Naive thymus-derived CD4-positive, alpha-beta T cell (primary cell): ENCODE results near the gene UNC119B. TPM values are rescaled to one million over a fixed set of nuclear protein-coding genes. Genes with fewer than 3 reads are reported as not detected.

ENCODE experiments used
- ATAC-seq: fragments of 150-1000 bp; cut with Tn5 transposase; 2 replicates; pipeline ENCODE4 v1.10.0; 2021; ENCODE audit warnings: mild to moderate bottlenecking, moderate library complexity
- CTCF ChIA-PET: fragments of 350-600 bp; sonication (Branson Sonifier 250); formaldehyde crosslinking; loops from one replicate; lab custom pipeline; 2021; ENCODE audit warnings: antibody characterized with exemption; lab: Charles Lee
- POLR2A ChIA-PET: fragments of 350-600 bp; sonication (Branson Sonifier 250); formaldehyde crosslinking; loops from one replicate; lab custom pipeline; 2021; ENCODE audit warnings: antibody characterized with exemption, inconsistent platforms; lab: Charles Lee
- DNase-seq, 9 donors: peaks; one replicate each; pipeline versions ENCODE4 v3.0.0 to v3.0.0-alpha.2; 2020 to 2022; ENCODE audit warnings: mixed read lengths in 1 of 9
- H3K27ac ChIP-seq: one replicate; pipeline ENCODE4 v1.7.0; 2013; ENCODE audit warnings: mild to moderate bottlenecking, low read depth, low read length, moderate library complexity
- H3K27me3 ChIP-seq, 2 donors: one replicate each; pipeline ENCODE4 v1.7.0; 2013; ENCODE audit warnings: low read length in 2 of 2, mild to moderate bottlenecking in 2 of 2, moderate library complexity in 2 of 2; ENCODE audit not compliant: control insufficient read depth in 2 of 2, insufficient read depth in 2 of 2
- H3K36me3 ChIP-seq, 3 experiments: 1 replicate in 2 of 3; 2 replicates in 1 of 3; pipeline ENCODE4 v1.7.0; 2013; ENCODE audit warnings: low read length in 3 of 3, mild to moderate bottlenecking in 3 of 3, moderate library complexity in 1 of 3; ENCODE audit not compliant: insufficient read depth in 3 of 3, control insufficient read depth in 2 of 3
- H3K4me1 ChIP-seq, 2 donors: one replicate each; pipeline ENCODE4 v1.7.0; 2013; ENCODE audit warnings: low read length in 2 of 2, mild to moderate bottlenecking in 2 of 2, moderate library complexity in 1 of 2; ENCODE audit not compliant: control insufficient read depth in 2 of 2, insufficient read depth in 2 of 2
- H3K4me3 ChIP-seq: 2 replicates; pipeline ENCODE4 v1.7.0; 2013; ENCODE audit warnings: mild to moderate bottlenecking, low read length
- H3K9me3 ChIP-seq, 3 experiments: 1 replicate in 2 of 3; 2 replicates in 1 of 3; pipeline ENCODE4 v1.7.0; 2013; ENCODE audit warnings: low read length in 3 of 3; ENCODE audit not compliant: control insufficient read depth in 2 of 3
- H3K27ac Mint-ChIP-seq, 9 donors: one replicate each; pipeline ENCODE4 v1.8.0; 2020 to 2022; ENCODE audit warnings: mixed read lengths in 9 of 9, mild to moderate bottlenecking in 8 of 9, moderate library complexity in 5 of 9, inconsistent platforms in 2 of 9
- H3K27me3 Mint-ChIP-seq, 5 donors: one replicate each; pipeline ENCODE4 v1.8.0; 2021 to 2022; ENCODE audit warnings: mixed read lengths in 5 of 5, mild to moderate bottlenecking in 1 of 5
- H3K36me3 Mint-ChIP-seq, 5 donors: one replicate each; pipeline ENCODE4 v1.8.0; 2020 to 2022; ENCODE audit warnings: mixed read lengths in 5 of 5, mild to moderate bottlenecking in 3 of 5, inconsistent platforms in 1 of 5
- H3K4me1 Mint-ChIP-seq, 7 donors: one replicate each; pipeline ENCODE4 v1.8.0; 2020 to 2022; ENCODE audit warnings: mixed read lengths in 7 of 7, mild to moderate bottlenecking in 3 of 7, inconsistent platforms in 1 of 7
- H3K4me3 Mint-ChIP-seq, 10 donors: one replicate each; pipeline ENCODE4 v1.8.0; 2020 to 2022; ENCODE audit warnings: mild to moderate bottlenecking in 10 of 10, mixed read lengths in 10 of 10, moderate library complexity in 6 of 10, inconsistent platforms in 2 of 10
- H3K9me3 Mint-ChIP-seq, 11 donors: one replicate each; pipeline ENCODE4 v1.8.0; 2020 to 2022; ENCODE audit warnings: mixed read lengths in 11 of 11, mild to moderate bottlenecking in 4 of 11, inconsistent platforms in 1 of 11, moderate library complexity in 1 of 11
- intact Hi-C, 2 donors: fragments of 100-400 bp; cut with micrococcal nuclease; formaldehyde crosslinking; loops; one replicate each; pipeline ENCODE4 v1.15.1; 2023
- polyA plus RNA-seq, 2 donors: library from polyadenylated mRNA; unstranded; fragments of 300-500 nt; fragmentation: Illumina TruSeq; gene quantifications; one replicate each; pipeline ENCODE4 v1.2.3, GENCODE V29; 2021
- total RNA-seq, 6 experiments: library from RNA in 5 of 6; stranded (reverse) in 5 of 6; gene quantifications; 1 replicate in 5 of 6; 2 replicates in 1 of 6; pipeline ENCODE4 v1.2.3 and lab custom pipeline; 2021 to 2026

UNC119B gene
- total and polyA plus RNA-seq, 7 experiments from 2014 or later = 10.6 to 26.7 (median 15.2) TPM

GRCh38 chr12:120739031-120739762 is 28.9 kb downstream of the UNC119B start:
- ATAC-seq (no peak), DNase-seq (no peak)
- Mint-ChIP-seq H3K27me3 (no peaks in the 10 kb centered on the region), H3K9me3 (no peaks in the 10 kb centered on the region), H3K4me1 (peaks cover 0 to 3% (median 0%) of the 10 kb centered on the region in 7 donors), H3K36me3 (peaks cover 0 to 2% (median 0%) of the 10 kb centered on the region in 5 donors), H3K27ac (no peak overlapping the region), H3K4me3 (no peak overlapping the region)
- intact Hi-C loops = no loop called here
- H3K27ac ChIP-seq = no peak overlapping the region
- H3K27me3 ChIP-seq = no peaks in the 10 kb centered on the region
- peaks cover 0 to 27% (median 0%) of the 10 kb centered on the region in 3 experiments for H3K36me3 ChIP-seq
- no peaks in the 10 kb centered on the region for H3K4me1 ChIP-seq
- no peak overlapping the region for H3K4me3 ChIP-seq
- ChIA-PET CTCF (no interaction called here), POLR2A (no interaction called here)
- H3K9me3 ChIP-seq = no peaks in the 10 kb centered on the region

DNA sequence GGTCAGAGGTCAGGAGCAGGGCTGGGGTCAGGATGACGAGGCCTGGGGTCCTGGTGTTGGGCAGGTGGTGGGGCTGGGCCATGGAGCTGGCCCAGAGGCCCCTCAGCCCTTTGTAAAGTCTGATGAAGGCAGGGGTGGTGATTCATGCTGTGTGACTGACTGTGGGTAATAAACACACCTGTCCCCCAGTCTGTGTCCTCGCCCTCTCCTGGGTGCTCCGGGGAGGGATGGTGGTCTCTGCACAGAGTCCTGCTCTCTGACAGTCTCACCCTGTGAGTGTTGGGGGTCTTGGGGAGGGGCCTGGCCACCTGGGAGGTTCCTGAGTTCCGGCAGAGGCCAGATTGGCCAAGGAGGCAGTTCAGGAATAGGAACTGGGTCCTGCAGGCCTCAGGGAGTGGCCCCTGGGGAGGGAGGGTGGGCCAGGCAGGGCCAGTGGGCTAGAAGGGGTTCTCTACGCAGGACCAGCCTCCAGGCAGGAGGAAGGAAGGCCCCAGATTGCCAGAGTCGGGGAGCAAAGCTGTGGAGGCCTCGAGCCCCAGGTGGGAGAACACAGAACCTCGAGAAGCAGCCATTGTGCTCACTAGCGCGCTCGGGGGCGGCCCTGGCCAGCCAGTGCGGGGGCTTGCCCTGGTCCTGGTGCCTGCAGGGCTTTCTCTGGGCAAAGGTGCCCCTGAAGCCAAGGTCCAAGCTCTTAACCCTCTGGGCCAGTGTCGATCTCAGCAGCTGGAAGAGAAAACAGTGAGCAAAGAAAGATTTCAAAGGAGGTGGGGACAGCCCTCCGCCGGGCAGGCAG is 29.8 kb downstream of the UNC119B start:
- H3K27ac ChIP-seq = no peak overlapping the region
- H3K36me3 Mint-ChIP-seq = peaks cover 0 to 4% (median 0%) of the 10 kb centered on the region in 5 donors
- no peak for DNase-seq
- H3K4me3 ChIP-seq = no peak overlapping the region
- peak overlapping the region in 1 of 9 donors; percentile 60 for H3K27ac Mint-ChIP-seq
- CTCF ChIA-PET = no interaction called here
- no peaks in the 10 kb centered on the region for H3K9me3 ChIP-seq
- no peaks in the 10 kb centered on the region for H3K4me1 ChIP-seq
- POLR2A ChIA-PET = no interaction called here
- intact Hi-C loops = no loop called here
- peaks cover 0 to 3% (median 0%) of the 10 kb centered on the region in 7 donors for H3K4me1 Mint-ChIP-seq
- H3K9me3 Mint-ChIP-seq = no peaks in the 10 kb centered on the region
- no peaks in the 10 kb centered on the region for H3K27me3 Mint-ChIP-seq
- ATAC-seq = no peak
- H3K4me3 Mint-ChIP-seq = no peak overlapping the region
- H3K36me3 ChIP-seq = peaks cover 0 to 25% (median 0%) of the 10 kb centered on the region in 3 experiments
- no peaks in the 10 kb centered on the region for H3K27me3 ChIP-seq

GRCh38 chr12:120740871-120741270 is 30.6 kb downstream of the UNC119B start:
- Histone ChIP-seq H3K36me3 (peaks cover 0 to 25% (median 0%) of the 10 kb centered on the region in 3 experiments), H3K9me3 (no peaks in the 10 kb centered on the region), H3K4me3 (no peak overlapping the region), H3K27me3 (no peaks in the 10 kb centered on the region), H3K27ac (no peak overlapping the region), H3K4me1 (no peaks in the 10 kb centered on the region)
- Mint-ChIP-seq H3K4me1 (peaks cover 0 to 3% (median 0%) of the 10 kb centered on the region in 7 donors), H3K27ac (no peak overlapping the region), H3K4me3 (no peak overlapping the region), H3K9me3 (no peaks in the 10 kb centered on the region), H3K36me3 (peaks cover 0 to 4% (median 0%) of the 10 kb centered on the region in 5 donors), H3K27me3 (no peaks in the 10 kb centered on the region)
- ChIA-PET POLR2A (no interaction called here), CTCF (no interaction called here)
- no peak for DNase-seq
- ATAC-seq = no peak
- intact Hi-C loops = no loop called here

- no peak for DNase-seq
- Mint-ChIP-seq H3K9me3 (no peaks in the 10 kb centered on the region), H3K4me3 (no peak overlapping the region), H3K4me1 (no peaks in the 10 kb centered on the region), H3K27ac (no peak overlapping the region), H3K36me3 (peaks cover 0 to 4% (median 0%) of the 10 kb centered on the region in 5 donors), H3K27me3 (no peaks in the 10 kb centered on the region)
- Histone ChIP-seq H3K36me3 (peaks cover 0 to 25% (median 0%) of the 10 kb centered on the region in 3 experiments), H3K4me3 (no peak overlapping the region), H3K27me3 (no peaks in the 10 kb centered on the region), H3K27ac (no peak overlapping the region), H3K4me1 (no peaks in the 10 kb centered on the region), H3K9me3 (no peaks in the 10 kb centered on the region)
- intact Hi-C loops = no loop called here
- CTCF ChIA-PET = no interaction called here
- ATAC-seq = no peak
- POLR2A ChIA-PET = no interaction called here
These were observed 31.5 kb downstream of the UNC119B start for GRCh38 chr12:120741476-120742421.

DNA sequence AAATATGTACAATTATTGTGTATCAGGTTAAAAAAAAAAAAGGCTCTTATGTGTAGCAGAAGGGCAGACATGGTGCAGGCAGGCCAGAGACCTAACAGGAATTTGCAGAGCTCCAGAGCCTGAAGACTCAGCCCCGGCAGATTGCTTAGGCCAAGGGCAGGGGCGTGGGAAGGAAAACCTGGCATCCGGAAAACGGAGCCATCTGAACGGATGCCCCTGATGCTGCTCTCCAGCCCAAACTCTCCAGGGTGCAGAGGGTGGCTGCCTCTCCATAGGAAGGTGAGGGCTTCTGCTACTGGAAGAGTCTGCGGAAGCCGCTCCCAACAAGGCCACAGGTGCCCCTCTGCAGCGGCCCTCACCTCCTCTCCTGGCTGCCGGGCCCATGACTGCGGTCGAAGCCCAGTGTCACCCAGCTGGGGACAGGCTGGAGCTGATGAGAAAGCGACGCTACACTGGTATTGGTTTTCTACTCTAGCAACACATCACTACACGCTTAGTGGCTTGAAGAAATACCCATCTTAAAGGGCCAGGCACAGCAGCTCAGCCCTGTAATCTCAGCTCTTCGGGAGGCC is 34.8 kb downstream of the UNC119B start:
- peaks cover 0 to 4% (median 0%) of the 10 kb centered on the region in 5 donors for H3K36me3 Mint-ChIP-seq
- ChIA-PET CTCF (no interaction called here), POLR2A (no interaction called here)
- peaks cover 0 to 2% (median 0%) of the 10 kb centered on the region in 7 donors for H3K4me1 Mint-ChIP-seq
- H3K9me3 Mint-ChIP-seq = no peaks in the 10 kb centered on the region
- Histone ChIP-seq H3K4me3 (no peak overlapping the region), H3K36me3 (no peaks in the 10 kb centered on the region), H3K9me3 (no peaks in the 10 kb centered on the region), H3K27ac (no peak overlapping the region), H3K27me3 (no peaks in the 10 kb centered on the region), H3K4me1 (no peaks in the 10 kb centered on the region)
- intact Hi-C loops = no loop called here
- H3K27me3 Mint-ChIP-seq = peaks cover 0 to 2% (median 0%) of the 10 kb centered on the region in 5 donors
- DNase-seq (no peak), ATAC-seq (no peak)
- no peak overlapping the region for H3K4me3 Mint-ChIP-seq
- no peak overlapping the region for H3K27ac Mint-ChIP-seq

DNA sequence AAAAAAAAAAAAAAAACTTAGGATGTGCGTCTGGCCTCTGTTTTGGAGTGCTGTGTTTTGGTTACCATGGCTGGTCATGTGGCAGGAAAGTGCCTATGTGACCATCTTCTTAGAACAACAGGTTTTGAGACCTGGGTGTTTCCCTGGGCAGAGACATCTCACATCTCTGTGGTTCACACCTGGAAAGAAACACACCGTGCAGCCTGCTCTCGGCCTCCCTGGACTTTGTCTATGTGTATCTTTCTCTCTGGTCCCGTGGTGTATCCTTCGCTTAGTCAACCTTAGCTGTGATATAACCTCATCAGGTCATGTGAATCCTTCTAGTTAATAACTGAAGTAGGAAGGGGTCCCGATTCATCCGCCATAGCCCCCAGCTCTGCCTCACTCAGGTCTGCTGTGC is 38.0 kb downstream of the UNC119B start:
- Mint-ChIP-seq H3K4me1 (peaks cover 0 to 2% (median 0%) of the 10 kb centered on the region in 7 donors), H3K27me3 (peaks cover 0 to 3% (median 0%) of the 10 kb centered on the region in 5 donors), H3K27ac (no peak overlapping the region), H3K4me3 (no peak overlapping the region), H3K9me3 (no peaks in the 10 kb centered on the region), H3K36me3 (peaks cover 0 to 4% (median 0%) of the 10 kb centered on the region in 5 donors)
- H3K9me3 ChIP-seq = no peaks in the 10 kb centered on the region
- intact Hi-C loops = no loop called here
- H3K4me3 ChIP-seq = no peak overlapping the region
- no peaks in the 10 kb centered on the region for H3K27me3 ChIP-seq
- no peak for ATAC-seq
- ChIA-PET CTCF (no interaction called here), POLR2A (no interaction called here)
- DNase-seq = no peak
- no peaks in the 10 kb centered on the region for H3K36me3 ChIP-seq
- H3K4me1 ChIP-seq = no peaks in the 10 kb centered on the region
- no peak overlapping the region for H3K27ac ChIP-seq
